Mucosa of stomach (tissue), 1 donor: Measurements from ENCODE around the gene PAMR1.

Experiments
- H3K27me3 ChIP-seq: one replicate; pipeline ENCODE4 v1.7.0; 2013; ENCODE audit warnings: mild to moderate bottlenecking, low read length; ENCODE audit not compliant: control insufficient read depth, insufficient read depth
- H3K36me3 ChIP-seq: one replicate; pipeline ENCODE4 v1.7.0; 2013; ENCODE audit warnings: low read length; ENCODE audit not compliant: control insufficient read depth, insufficient read depth
- H3K4me1 ChIP-seq: one replicate; pipeline ENCODE4 v1.7.0; 2013; ENCODE audit warnings: mild to moderate bottlenecking, low read length; ENCODE audit not compliant: control insufficient read depth, insufficient read depth
- H3K4me3 ChIP-seq: one replicate; pipeline ENCODE4 v1.7.0; 2013; ENCODE audit warnings: low read length
- H3K9ac ChIP-seq: one replicate; pipeline ENCODE4 v1.7.0; 2013; ENCODE audit warnings: mild to moderate bottlenecking, low read length, moderate library complexity
- H3K9me3 ChIP-seq: one replicate; pipeline ENCODE4 v1.7.0; 2013; ENCODE audit warnings: mild to moderate bottlenecking, low read length, moderate library complexity; ENCODE audit not compliant: control insufficient read depth
- donor health status: Pancreatic carcinoma.

The PAMR1 gene

DNA sequence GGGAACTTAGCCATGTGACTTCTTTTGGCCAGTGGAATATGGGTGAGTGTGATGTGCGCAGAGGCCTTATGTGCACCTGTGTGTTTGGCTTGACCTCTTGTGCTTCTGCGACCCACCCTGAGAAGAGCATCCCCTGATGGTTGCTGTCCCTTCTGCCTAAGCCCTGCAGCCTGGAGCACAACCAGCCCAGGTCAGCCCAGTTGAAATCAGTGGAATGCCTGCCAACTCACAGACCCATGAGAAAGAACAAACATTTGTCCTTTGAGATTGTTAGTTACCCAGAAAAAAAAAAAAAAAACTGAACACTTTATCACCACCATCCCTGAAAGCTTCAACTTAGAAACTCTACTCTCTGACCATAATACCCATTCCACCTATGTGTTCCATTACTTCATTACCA lies 38.5 kb downstream of the PAMR1 start:
- Histone ChIP-seq H3K27me3 (no peaks in the 10 kb centered on the region), H3K4me1 (no peaks in the 10 kb centered on the region), H3K9me3 (no peaks in the 10 kb centered on the region), H3K36me3 (no peaks in the 10 kb centered on the region), H3K4me3 (no peak overlapping the region), H3K9ac (no peak overlapping the region)

DNA sequence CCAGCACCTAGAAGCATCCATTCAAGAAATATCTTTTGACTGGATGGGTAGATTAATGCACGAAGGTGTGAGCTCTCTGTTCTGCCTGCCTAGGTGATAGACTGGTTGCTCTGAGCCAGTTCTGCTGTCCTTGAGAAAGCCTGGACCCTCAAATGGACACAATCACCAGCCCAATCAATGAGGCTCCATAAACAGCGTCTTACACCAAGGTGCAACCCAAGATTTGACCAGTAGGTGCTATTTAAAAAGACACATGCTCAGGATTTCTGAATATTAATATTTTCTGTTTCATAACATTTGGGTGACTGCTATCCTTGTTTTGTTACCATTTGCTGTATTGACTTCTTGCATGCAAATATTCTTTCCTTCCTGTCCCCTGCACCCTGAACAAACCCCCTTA lies 39.0 kb downstream of the PAMR1 start:
- Histone ChIP-seq H3K9ac (no peak overlapping the region), H3K4me1 (no peaks in the 10 kb centered on the region), H3K36me3 (no peaks in the 10 kb centered on the region), H3K4me3 (no peak overlapping the region), H3K27me3 (no peaks in the 10 kb centered on the region), H3K9me3 (no peaks in the 10 kb centered on the region)

DNA sequence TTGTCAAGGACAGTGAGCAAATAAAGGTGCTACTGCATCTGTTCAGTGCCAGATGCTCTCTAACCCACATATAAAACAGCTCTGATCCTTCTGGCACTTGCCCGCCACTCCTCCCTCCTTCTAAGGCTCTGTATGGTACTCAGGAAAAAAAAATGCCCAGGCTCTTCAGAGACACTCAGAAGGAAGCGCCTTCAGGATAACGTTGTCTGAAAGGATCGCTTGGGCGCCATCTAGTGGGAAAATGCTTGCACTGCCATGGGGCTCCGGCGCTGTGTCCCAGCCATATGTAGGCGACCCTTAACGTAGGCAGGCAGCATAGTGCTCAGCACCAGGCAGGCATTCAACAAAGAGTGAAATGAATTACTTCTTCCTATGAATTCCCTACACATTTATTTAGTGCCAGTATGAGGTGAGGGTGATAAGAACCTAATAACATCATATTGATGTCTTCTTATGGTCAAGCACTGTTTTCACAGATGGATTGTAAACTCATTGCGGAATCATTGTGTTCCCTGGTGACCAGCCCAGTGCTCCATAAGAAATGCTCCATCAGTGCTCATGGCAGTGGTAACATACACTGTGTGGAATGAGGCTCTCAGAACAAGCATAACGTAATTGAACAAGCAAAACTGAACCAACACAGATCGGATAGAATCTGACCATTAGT lies 39.6 kb downstream of the PAMR1 start:
- no peak overlapping the region for H3K9ac ChIP-seq
- no peaks in the 10 kb centered on the region for H3K9me3 ChIP-seq
- H3K36me3 ChIP-seq: no peaks in the 10 kb centered on the region
- H3K4me3 ChIP-seq: no peak overlapping the region
- H3K4me1 ChIP-seq: no peaks in the 10 kb centered on the region
- H3K27me3 ChIP-seq: no peaks in the 10 kb centered on the region

DNA sequence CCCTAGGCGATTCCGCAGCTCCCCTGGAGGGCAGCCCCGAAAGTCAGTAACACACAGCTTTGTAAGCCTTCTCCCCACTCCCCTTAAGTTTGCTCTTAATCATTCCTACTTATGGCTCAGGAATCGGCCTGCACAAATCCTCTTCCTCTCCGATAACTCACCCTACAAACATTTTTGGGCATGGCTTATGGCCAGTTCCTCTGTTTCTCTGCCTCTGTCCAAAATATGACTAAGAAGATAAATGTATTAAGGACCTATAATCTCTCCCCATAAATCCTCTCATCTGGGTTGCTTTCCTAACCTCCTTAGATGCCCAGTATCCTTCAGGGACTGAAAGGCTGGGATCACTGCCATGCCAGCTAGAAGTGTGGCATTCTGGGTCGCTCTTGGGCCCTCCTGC lies 41.0 kb downstream of the PAMR1 start:
- H3K9me3 ChIP-seq: no peaks in the 10 kb centered on the region
- H3K4me3 ChIP-seq: no peak overlapping the region
- no peaks in the 10 kb centered on the region for H3K4me1 ChIP-seq
- no peaks in the 10 kb centered on the region for H3K36me3 ChIP-seq
- no peaks in the 10 kb centered on the region for H3K27me3 ChIP-seq
- H3K9ac ChIP-seq: no peak overlapping the region

DNA sequence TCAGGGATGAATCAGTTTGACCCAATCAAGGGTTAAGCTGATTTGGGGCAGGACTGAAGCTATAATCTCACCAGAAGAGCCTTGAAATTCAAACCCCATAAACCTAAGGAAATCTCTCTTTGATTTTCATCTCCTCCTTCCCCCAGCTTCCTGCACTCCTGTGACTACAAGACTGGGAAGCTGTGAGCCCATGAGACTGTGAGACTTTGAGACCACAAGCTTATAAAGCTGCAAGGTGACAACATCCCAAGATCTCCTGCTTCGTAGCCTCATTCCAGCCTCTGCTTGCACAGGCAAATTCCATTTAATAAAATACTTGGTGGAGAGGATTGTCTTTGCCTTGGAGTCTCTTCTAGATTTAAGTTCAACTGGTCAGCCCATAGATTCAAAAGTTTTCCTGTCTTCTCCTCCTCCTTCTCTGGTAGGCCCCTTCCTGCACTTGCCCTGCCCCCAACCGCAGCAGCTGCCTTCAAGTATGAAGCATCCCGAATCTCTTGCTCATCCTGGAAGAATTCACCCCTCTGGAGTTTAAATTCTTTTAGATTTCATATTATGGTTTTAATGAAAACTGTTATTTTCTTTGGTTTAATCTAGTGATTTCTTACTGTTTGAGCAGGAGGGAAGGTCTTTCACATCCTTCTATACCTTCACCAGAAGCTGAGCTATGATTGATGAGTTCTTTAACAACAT lies 42.1 kb downstream of the PAMR1 start:
- Histone ChIP-seq H3K27me3 (no peaks in the 10 kb centered on the region), H3K9me3 (no peaks in the 10 kb centered on the region), H3K9ac (no peak overlapping the region), H3K4me1 (no peaks in the 10 kb centered on the region), H3K36me3 (no peaks in the 10 kb centered on the region), H3K4me3 (no peak overlapping the region)

DNA sequence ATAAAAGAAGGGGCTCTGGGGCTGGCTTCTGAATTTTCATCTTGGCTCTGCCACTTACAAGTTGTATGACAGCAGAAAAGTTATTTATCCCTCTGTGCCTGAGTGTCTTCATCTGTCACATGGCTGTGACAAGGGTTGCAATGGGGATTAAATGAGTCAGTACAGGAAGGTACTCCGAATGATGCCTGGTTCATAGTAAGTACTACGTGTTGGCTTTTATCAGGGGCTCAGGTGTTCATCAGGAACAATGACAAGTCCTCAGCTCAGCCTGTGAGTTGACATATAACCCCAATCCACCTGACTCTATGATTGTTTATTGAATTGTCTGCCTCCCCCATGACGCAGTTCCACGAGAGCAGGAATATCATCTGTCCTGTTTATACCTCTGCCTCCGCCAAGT lies 45.7 kb downstream of the PAMR1 start:
- no peaks in the 10 kb centered on the region for H3K36me3 ChIP-seq
- no peaks in the 10 kb centered on the region for H3K9me3 ChIP-seq
- no peak overlapping the region for H3K4me3 ChIP-seq
- H3K27me3 ChIP-seq: no peaks in the 10 kb centered on the region
- H3K4me1 ChIP-seq: no peaks in the 10 kb centered on the region
- no peak overlapping the region for H3K9ac ChIP-seq

DNA sequence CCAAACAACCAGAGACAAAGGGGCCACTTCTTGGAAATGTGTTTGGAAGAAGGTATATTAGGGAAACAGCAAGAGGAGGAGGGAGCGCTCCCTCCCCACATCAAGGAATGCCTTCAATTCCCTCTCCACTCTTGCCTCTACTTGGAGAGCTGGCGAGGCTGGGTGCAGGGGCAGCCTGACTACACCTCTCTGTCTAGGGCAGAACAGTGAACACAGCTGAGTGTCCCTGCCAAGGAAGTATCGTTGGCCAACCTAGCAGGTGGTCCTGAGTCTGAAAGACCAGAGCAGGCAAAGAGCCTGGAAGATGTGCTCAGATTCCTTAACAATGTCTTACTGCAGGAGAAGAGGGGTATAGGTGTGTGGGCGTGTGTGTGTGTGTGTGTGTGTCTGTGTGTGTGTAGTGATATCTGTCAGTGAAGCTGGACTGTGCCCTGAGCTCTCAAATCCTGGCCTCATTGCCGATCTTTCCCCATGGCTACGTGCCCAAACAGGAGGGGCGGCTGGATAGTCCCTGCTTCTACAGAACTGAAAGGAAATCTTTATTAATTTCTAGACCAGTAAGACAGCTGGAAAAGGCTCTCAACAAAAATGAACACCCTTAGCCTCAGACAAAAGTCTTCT lies 46.8 kb downstream of the PAMR1 start:
- Histone ChIP-seq H3K27me3 (no peaks in the 10 kb centered on the region), H3K36me3 (no peaks in the 10 kb centered on the region), H3K9ac (no peak overlapping the region), H3K4me3 (no peak overlapping the region), H3K9me3 (no peaks in the 10 kb centered on the region), H3K4me1 (no peaks in the 10 kb centered on the region)

DNA sequence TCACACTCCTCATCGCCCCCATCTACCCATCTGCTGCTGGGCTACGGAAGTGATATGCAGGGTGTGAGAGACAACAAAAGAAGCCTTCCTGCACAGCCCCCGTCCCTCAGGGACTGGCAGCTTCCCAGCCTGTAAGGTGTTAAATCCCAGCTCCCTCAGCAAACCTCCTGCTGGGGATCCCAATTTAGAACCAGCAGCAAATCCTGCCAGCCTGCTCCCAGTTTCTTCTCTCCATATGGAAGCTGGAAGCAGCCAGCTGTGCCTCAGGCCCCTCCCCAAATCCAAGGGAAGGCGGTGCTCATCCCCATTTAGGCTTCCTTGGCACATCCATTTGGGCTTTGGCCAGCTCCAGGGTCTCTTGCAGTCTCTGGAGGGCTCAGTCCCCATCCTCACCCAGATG lies 47.5 kb downstream of the PAMR1 start:
- no peaks in the 10 kb centered on the region for H3K9me3 ChIP-seq
- no peak overlapping the region for H3K4me3 ChIP-seq
- no peaks in the 10 kb centered on the region for H3K27me3 ChIP-seq
- no peaks in the 10 kb centered on the region for H3K36me3 ChIP-seq
- H3K4me1 ChIP-seq: no peaks in the 10 kb centered on the region
- H3K9ac ChIP-seq: no peak overlapping the region

DNA sequence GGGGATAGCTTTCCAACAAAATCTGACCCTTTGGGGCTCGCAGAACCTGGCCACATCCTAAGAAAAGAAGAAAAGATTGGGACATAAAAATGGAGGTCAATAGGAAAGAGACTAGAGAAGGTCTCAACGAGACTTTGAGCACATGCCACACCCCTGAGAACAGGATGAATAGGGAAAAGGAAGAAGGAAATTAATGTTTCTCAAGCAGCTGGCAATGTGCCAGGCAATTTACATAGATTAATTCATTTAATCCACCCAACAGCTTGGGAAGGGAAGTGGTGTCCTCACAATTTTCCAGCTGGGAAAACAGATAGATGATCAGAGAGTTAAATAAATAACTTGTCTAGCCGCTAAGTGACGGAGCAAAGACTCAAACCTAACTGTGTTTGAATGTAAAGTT lies 50.7 kb downstream of the PAMR1 start:
- Histone ChIP-seq H3K9me3 (no peaks in the 10 kb centered on the region), H3K9ac (no peak overlapping the region), H3K36me3 (no peaks in the 10 kb centered on the region), H3K4me1 (no peaks in the 10 kb centered on the region), H3K27me3 (no peaks in the 10 kb centered on the region), H3K4me3 (no peak overlapping the region)

DNA sequence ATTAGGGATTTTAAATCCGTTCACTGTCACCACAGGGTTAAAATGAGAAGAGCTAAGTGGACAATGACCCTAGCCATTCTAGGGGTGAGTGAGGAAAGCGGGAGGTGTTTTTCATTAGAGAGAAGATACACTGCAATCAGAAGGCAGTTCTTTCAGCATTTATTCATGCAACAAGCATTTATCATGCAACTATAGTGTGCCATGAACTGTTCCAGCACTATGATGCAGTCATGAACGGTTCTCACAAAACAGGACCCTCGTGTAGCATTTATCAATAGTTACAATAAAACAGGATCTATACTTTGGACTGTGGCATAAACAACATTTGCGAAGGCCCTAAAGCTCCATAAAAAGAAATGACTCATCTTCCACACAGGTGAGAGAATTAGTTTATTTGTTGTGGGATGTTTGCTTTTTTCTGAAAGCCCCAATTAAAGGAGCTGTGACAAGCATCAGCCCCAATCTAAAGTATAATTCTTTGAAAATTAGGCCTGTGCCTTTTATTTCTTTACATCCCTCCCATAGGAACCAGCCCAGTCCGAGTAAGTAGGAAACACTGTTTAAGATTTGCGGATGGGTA lies 51.5 kb downstream of the PAMR1 start:
- Histone ChIP-seq H3K9ac (no peak overlapping the region), H3K9me3 (no peaks in the 10 kb centered on the region), H3K4me3 (no peak overlapping the region), H3K36me3 (no peaks in the 10 kb centered on the region), H3K27me3 (no peaks in the 10 kb centered on the region), H3K4me1 (no peaks in the 10 kb centered on the region)

DNA sequence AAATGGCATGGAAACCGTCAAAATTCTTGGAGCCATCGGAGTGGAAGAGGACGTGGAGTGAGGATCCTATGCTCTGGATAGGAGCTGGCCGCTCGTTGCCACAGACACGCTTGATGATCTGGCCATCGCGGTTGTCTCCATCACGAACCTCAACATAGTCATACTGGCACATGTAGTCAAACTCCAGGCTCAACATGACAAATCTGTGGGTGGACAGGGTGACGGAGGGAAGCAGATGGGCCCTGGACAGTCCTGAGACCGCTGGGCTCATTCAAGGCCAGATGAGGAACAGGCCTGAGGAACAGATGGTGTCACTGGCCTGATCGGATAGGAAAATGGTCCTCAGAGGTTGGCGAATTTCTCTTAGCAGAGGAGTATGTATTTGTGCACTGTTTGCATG lies 54.8 kb downstream of the PAMR1 start:
- Histone ChIP-seq H3K36me3 (no peaks in the 10 kb centered on the region), H3K9ac (no peak overlapping the region), H3K4me3 (no peak overlapping the region), H3K4me1 (no peaks in the 10 kb centered on the region), H3K9me3 (no peaks in the 10 kb centered on the region), H3K27me3 (no peaks in the 10 kb centered on the region)

DNA sequence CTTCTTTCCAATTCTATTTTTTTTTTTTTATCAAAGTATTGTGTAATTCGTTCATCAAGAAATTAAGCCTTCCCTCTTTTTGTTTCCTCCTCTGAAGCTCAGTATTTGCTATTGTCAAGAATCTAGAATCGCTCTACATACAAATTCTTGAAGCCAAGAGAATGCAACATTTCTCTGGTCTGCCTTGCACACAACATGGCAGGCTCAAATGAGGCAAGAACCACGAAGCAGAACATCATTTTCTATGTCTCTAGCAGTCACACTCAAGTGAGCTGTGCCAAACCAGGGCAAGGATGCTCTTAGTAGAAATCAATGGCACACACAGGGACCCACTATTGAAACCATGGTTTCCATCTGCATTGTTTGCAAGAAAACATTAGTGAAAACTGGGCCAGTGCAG lies 59.4 kb downstream of the PAMR1 start:
- no peak overlapping the region for H3K9ac ChIP-seq
- no peaks in the 10 kb centered on the region for H3K9me3 ChIP-seq
- no peaks in the 10 kb centered on the region for H3K27me3 ChIP-seq
- no peaks in the 10 kb centered on the region for H3K36me3 ChIP-seq
- no peaks in the 10 kb centered on the region for H3K4me1 ChIP-seq
- no peak overlapping the region for H3K4me3 ChIP-seq
